IMR-90 (cell line): ENCODE measurements around the gene RAPGEF2.

Experiments used
- CHD1 ChIP-seq: IDR thresholded peaks from 2 replicates; pipeline ENCODE4 v1.6.1; 2012; ENCODE audit warnings: low read depth, low read length, improper control_type of control experiment
- CTCF ChIP-seq: conservative IDR thresholded peaks from 2 replicates; pipeline ENCODE4 v1.5.1; 2012; ENCODE audit warnings: mild to moderate bottlenecking, low read depth, low read length, improper control_type of control experiment
- MXI1 ChIP-seq: IDR thresholded peaks from 2 replicates; pipeline ENCODE4 v1.6.1; 2012; ENCODE audit warnings: low read depth, mild to moderate bottlenecking, low read length, moderate library complexity, borderline replicate concordance
- RCOR1 ChIP-seq: IDR thresholded peaks from 2 replicates; pipeline ENCODE4 v1.6.1; 2012; ENCODE audit warnings: mild to moderate bottlenecking, low read length, improper control_type of control experiment; ENCODE audit not compliant: insufficient replicate concordance
- RFX5 ChIP-seq: IDR thresholded peaks from 2 replicates; pipeline ENCODE4 v1.8.0; 2012; ENCODE audit warnings: low read depth, mild to moderate bottlenecking, low read length, moderate library complexity
- SMC3 ChIP-seq: fragments of 150-350 bp; IDR thresholded peaks from 2 replicates; pipeline ENCODE4 v1.6.1; 2016; ENCODE audit warnings: low read depth, mild to moderate bottlenecking, antibody characterized with exemption, low read length, moderate library complexity
- USF2 ChIP-seq: fragments of 150-350 bp; IDR thresholded peaks from 2 replicates; pipeline ENCODE4 v1.6.1; 2017; ENCODE audit warnings: mild to moderate bottlenecking, antibody characterized with exemption, low read length, low read depth

- TF ChIP-seq CTCF (no peak), CHD1 (no peak), SMC3 (no peak), USF2 (no peak), RCOR1 (no peak), MXI1 (no peak), RFX5 (no peak)
Measured at GRCh38 chr4:159069922-159070321, 33.0 kb upstream of the RAPGEF2 start.
